Neural cell (in vitro differentiated cells): Measurements from ENCODE around the gene SNCAIP. TPM values are rescaled to one million over a fixed set of nuclear protein-coding genes. Genes with fewer than 3 reads are reported as not detected.

ENCODE experiments used
- H2AFZ ChIP-seq: fragments of 200-600, 300-800 bp; sonication (generic), shearing (Covaris generic); 2 replicates; pipeline ENCODE4 v1.6.0; 2014; ENCODE audit warnings: low read depth, mild to moderate bottlenecking, antibody characterized with exemption, low read length, moderate library complexity
- H3F3A ChIP-seq: fragments of 200-600 bp; shearing (Covaris generic); 2 replicates; pipeline ENCODE4 v1.6.1; 2016; ENCODE audit warnings: mild to moderate bottlenecking, moderate library complexity, mixed read lengths, antibody characterized with exemption, low read length; ENCODE audit not compliant: insufficient read depth, poor library complexity, severe bottlenecking
- H3K27ac ChIP-seq: fragments of 200-600, 300-800 bp; sonication (generic), shearing (Covaris generic); 2 replicates; pipeline ENCODE4 v1.5.1; 2014; ENCODE audit warnings: mild to moderate bottlenecking, low read length, moderate library complexity
- H3K27me3 ChIP-seq: fragments of 300-800, 200-600 bp; sonication (generic), shearing (Covaris generic); 2 replicates; pipeline ENCODE4 v1.6.0; 2014; ENCODE audit warnings: mild to moderate bottlenecking, low read depth, low read length, moderate library complexity; ENCODE audit not compliant: insufficient read depth
- H3K36me3 ChIP-seq: fragments of 300-800, 200-600 bp; sonication (generic), shearing (Covaris generic); 2 replicates; pipeline ENCODE4 v1.5.1; 2014; ENCODE audit warnings: mild to moderate bottlenecking, antibody characterized with exemption, low read length, moderate library complexity; ENCODE audit not compliant: insufficient read depth
- H3K4me2 ChIP-seq: fragments of 300-800, 200-600 bp; sonication (generic), shearing (Covaris generic); 2 replicates; pipeline ENCODE4 v1.6.0; 2014; ENCODE audit warnings: mild to moderate bottlenecking, low read length
- H3K4me3 ChIP-seq: fragments of 300-800, 200-600 bp; sonication (generic), shearing (Covaris generic); 2 replicates; pipeline ENCODE4 v1.5.1; 2014; ENCODE audit warnings: mild to moderate bottlenecking, low read length, moderate library complexity
- H3K79me2 ChIP-seq: fragments of 200-600 bp; shearing (Covaris generic); replicated peaks from 2 replicates; pipeline ENCODE4 v1.6.0; 2014; ENCODE audit warnings: mild to moderate bottlenecking, low read length, moderate library complexity; ENCODE audit not compliant: insufficient read depth
- H3K9ac ChIP-seq: fragments of 300-800, 200-600 bp; sonication (generic), shearing (Covaris generic); 2 replicates; pipeline ENCODE4 v1.6.1; 2016; ENCODE audit warnings: mild to moderate bottlenecking, low read length, mixed read lengths
- H3K9me2 ChIP-seq: fragments of 200-600 bp; shearing (Covaris generic); 2 replicates; pipeline ENCODE4 v1.6.1; 2016; ENCODE audit warnings: mild to moderate bottlenecking, low read length, mixed read lengths; ENCODE audit not compliant: insufficient read depth
- H3K9me3 ChIP-seq: fragments of 200-600, 300-800 bp; sonication (generic), shearing (Covaris generic); 2 replicates; pipeline ENCODE4 v1.6.1; 2016; ENCODE audit warnings: mild to moderate bottlenecking, mixed run types, low read length, moderate library complexity, mixed read lengths
- H4K20me1 ChIP-seq: fragments of 200-600 bp; shearing (Covaris generic); 2 replicates; pipeline ENCODE4 v1.6.1; 2016; ENCODE audit warnings: mild to moderate bottlenecking, mixed run types; ENCODE audit not compliant: insufficient read depth
- CTCF ChIP-seq: fragments of 450-650 bp; IDR thresholded peaks from 2 replicates; pipeline ENCODE4 v1.5.1; 2014; ENCODE audit warnings: antibody characterized with exemption, mild to moderate bottlenecking, moderate library complexity; ENCODE audit not compliant: poor library complexity, severe bottlenecking
- EP300 ChIP-seq: fragments of 450-650 bp; conservative IDR thresholded peaks from 2 replicates; pipeline ENCODE4 v1.6.1; 2014; ENCODE audit warnings: antibody characterized with exemption, mild to moderate bottlenecking, moderate library complexity; ENCODE audit not compliant: poor library complexity, severe bottlenecking
- EZH2 ChIP-seq: fragments of 200-600, 300-800 bp; shearing (Covaris generic), sonication (generic); IDR thresholded peaks from 2 replicates; pipeline ENCODE4 v1.6.1; 2014; ENCODE audit warnings: antibody characterized with exemption, low read length, borderline replicate concordance, mild to moderate bottlenecking; ENCODE audit not compliant: insufficient read depth, poor library complexity, severe bottlenecking
- MXI1 ChIP-seq: fragments of 450-650 bp; conservative IDR thresholded peaks from 2 replicates; pipeline ENCODE4 v1.6.1; 2014; ENCODE audit warnings: antibody characterized with exemption, mild to moderate bottlenecking; ENCODE audit not compliant: poor library complexity, severe bottlenecking
- POLR2AphosphoS5 ChIP-seq: IDR thresholded peaks from 2 replicates; pipeline ENCODE4 v1.6.1; 2012
- RAD21 ChIP-seq: fragments of 450-650 bp; conservative IDR thresholded peaks from 2 replicates; pipeline ENCODE4 v1.6.1; 2014; ENCODE audit warnings: antibody characterized with exemption, mild to moderate bottlenecking, moderate library complexity
- REST ChIP-seq: IDR thresholded peaks from 2 replicates; pipeline ENCODE4 v1.6.1; 2012; ENCODE audit warnings: borderline replicate concordance
- SMC3 ChIP-seq: fragments of 450-650 bp; conservative IDR thresholded peaks from 2 replicates; pipeline ENCODE4 v1.6.1; 2014; ENCODE audit warnings: antibody characterized with exemption, mild to moderate bottlenecking, moderate library complexity; ENCODE audit not compliant: poor library complexity
- TAF1 ChIP-seq: IDR thresholded peaks from 2 replicates; pipeline ENCODE4 v1.6.1; 2012; ENCODE audit warnings: low read depth
- polyA plus RNA-seq: library from polyadenylated mRNA; depleted of rRNA; stranded (reverse); fragments of >200 nt; gene quantifications from 2 replicates; pipeline ENCODE4 v1.2.3, GENCODE V29; 2014

The SNCAIP gene
- polyA plus RNA-seq, 1 donor from 2014 or later = 25.6 TPM

GRCh38 chr5:122306461-122306860 is 5.6 kb upstream of the SNCAIP start:
- Histone ChIP-seq H3K27ac (no peak overlapping the region), H3K79me2 (no peaks in the 10 kb centered on the region), H3K9ac (no peak overlapping the region), H4K20me1 (no peaks in the 10 kb centered on the region), H3K27me3 (no peaks in the 10 kb centered on the region), H3K4me3 (no peak overlapping the region), H3F3A (no peaks in the 10 kb centered on the region), H3K9me3 (no peaks in the 10 kb centered on the region), H3K9me2 (no peaks in the 10 kb centered on the region), H3K4me2 (no peak overlapping the region), H2AFZ (no peak overlapping the region), H3K36me3 (no peaks in the 10 kb centered on the region)
- no peak for TF ChIP-seq REST
- TF ChIP-seq RAD21 = no peak
- no peak for TF ChIP-seq TAF1
- TF ChIP-seq EP300 = no peak
- no peak for TF ChIP-seq MXI1
- TF ChIP-seq EZH2 = no peak
- TF ChIP-seq CTCF = no peak
- TF ChIP-seq SMC3 = no peak
- no peak for TF ChIP-seq POLR2AphosphoS5

- H3K4me3 ChIP-seq = peak overlapping the region; percentile 68
- peaks cover 27% of the 10 kb centered on the region for H3K79me2 ChIP-seq
- H2AFZ ChIP-seq = no peak overlapping the region
- H3K36me3 ChIP-seq = no peaks in the 10 kb centered on the region
- no peak overlapping the region for H3K27ac ChIP-seq
- H3K9ac ChIP-seq = no peak overlapping the region
- H3F3A ChIP-seq = peaks cover 4% of the 10 kb centered on the region
- H3K9me3 ChIP-seq = no peaks in the 10 kb centered on the region
- H3K4me2 ChIP-seq = no peak overlapping the region
- no peaks in the 10 kb centered on the region for H3K27me3 ChIP-seq
- no peaks in the 10 kb centered on the region for H4K20me1 ChIP-seq
- no peak for TF ChIP-seq RAD21
- TF ChIP-seq MXI1 = no peak
- no peak for TF ChIP-seq POLR2AphosphoS5
- TF ChIP-seq TAF1 = no peak
- no peak for TF ChIP-seq SMC3
- TF ChIP-seq EP300 = no peak
- TF ChIP-seq CTCF = no peak
- no peak for TF ChIP-seq REST
- no peak for TF ChIP-seq EZH2
- H3K9me2 ChIP-seq = no peaks in the 10 kb centered on the region
These were observed 1.1 kb upstream of the SNCAIP start for GRCh38 chr5:122310889-122311288.
